Measurements from ENCODE around the gene VASH2.
"Not testable (repeated sequence)": the region's sequence is repeated elsewhere in the genome, so short reads cannot be mapped to it uniquely, and the experiment has no call there.

VASH2 gene

GRCh38 chr1:212950243-212951125 lies at the start of gene VASH2:
VASH2 (plus strand) TSS chr1:212950541; CDS start chr1:212951543, 1,002 bp downstream.
- DNase-seq (ENCODE audit: low read depth in 4 of 4, low spot score in 1 of 4): peak; percentile 7 to 67 (median 39)

- no peak for DNase-seq (ENCODE audit: low read depth in 4 of 4, low spot score in 1 of 4)
Observed at GRCh38 chr1:212901290-212901689, 49.1 kb upstream of the VASH2 start.

GRCh38 chr1:212902054-212902453 lies 48.3 kb upstream of the VASH2 start:
- no peak for DNase-seq (ENCODE audit: low read depth in 4 of 4, low spot score in 1 of 4)

DNA sequence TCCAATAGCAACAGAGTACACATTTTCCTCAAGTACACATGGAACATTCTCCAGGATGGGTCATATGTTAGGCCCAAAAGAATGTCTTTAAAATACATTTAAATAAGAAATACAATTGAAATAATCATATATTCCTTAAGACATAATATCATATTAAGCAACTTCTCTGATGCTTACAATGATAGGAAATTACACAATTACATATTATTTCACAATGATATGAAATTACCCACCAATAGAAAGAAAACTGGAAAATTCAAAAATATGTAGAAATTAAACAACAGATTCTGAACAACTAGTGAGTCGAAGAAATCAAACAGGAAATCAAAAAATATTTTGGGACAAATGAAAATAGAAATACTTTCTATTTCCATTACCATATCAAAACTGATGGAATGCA lies 46.7 kb upstream of the VASH2 start:
- no peak for DNase-seq (ENCODE audit: low read depth in 4 of 4, low spot score in 1 of 4)

DNA sequence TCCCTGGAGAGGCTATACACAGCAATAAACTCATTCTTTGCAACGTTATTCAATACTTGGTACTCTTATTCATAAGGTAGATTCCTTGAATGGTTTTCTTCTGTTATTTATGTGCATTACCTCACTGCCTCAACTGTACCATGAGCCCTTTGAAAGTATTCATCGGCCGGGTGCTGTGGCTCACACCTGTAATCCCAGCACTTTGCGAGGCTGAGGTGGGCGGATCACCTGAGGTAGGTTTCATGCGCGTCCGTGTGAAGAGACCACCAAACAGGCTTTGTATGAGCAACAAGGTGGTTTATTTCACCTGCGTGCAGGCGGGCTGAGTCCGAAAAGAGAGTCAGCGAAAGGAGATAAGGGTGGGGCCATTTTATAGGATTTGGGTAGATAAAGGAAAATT lies 42.3 kb upstream of the VASH2 start:
- not testable (repeated sequence) for DNase-seq (ENCODE audit: low read depth in 4 of 4, low spot score in 1 of 4)

- DNase-seq (ENCODE audit: low read depth in 4 of 4, low spot score in 1 of 4): no peak
Observed at GRCh38 chr1:212908971-212909370, 41.4 kb upstream of the VASH2 start.

DNA sequence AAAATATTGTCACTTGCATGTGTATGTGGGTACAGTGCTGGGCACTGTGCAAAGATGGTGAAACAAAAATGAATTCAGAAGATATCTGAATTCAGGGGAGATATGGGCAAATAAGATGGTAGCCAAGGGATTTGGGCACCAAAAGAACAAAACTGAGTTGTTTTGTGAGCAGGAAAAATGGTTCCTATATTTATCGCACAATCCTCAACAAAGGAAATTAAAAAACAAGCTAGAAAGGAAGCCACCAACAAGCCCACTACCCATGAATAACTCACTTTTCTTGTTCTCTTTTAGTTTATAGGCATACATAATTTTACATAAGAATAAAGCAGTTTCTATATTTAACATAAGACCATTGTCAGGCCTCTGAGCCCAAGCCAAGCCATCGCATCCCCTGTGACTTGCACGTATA lies 40.7 kb upstream of the VASH2 start:
- DNase-seq (ENCODE audit: low read depth in 4 of 4, low spot score in 1 of 4): no peak

DNA sequence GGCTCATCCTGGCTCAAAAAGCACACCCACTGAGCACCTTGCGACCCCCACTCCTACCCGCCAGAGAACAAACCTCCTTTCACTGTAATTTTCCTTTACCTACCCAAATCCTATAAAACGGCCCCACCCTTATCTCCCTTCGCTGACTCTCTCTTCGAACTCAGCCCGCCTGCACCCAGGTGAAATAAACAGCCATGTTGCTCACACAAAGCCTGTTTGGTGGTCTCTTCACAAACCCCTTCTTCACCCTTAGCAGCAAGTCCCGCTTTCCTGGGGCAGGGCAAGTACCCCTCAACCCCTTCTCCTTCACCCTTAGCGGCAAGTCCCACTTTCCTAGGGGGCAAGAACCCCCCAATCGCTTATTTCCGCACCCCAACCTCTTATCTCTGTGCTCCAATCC lies 40.1 kb upstream of the VASH2 start:
- DNase-seq (ENCODE audit: low read depth in 4 of 4, low spot score in 1 of 4): not testable (repeated sequence)

GRCh38 chr1:212913638-212914037 lies 36.7 kb upstream of the VASH2 start:
- not testable (repeated sequence) for DNase-seq (ENCODE audit: low read depth in 4 of 4, low spot score in 1 of 4)

DNA sequence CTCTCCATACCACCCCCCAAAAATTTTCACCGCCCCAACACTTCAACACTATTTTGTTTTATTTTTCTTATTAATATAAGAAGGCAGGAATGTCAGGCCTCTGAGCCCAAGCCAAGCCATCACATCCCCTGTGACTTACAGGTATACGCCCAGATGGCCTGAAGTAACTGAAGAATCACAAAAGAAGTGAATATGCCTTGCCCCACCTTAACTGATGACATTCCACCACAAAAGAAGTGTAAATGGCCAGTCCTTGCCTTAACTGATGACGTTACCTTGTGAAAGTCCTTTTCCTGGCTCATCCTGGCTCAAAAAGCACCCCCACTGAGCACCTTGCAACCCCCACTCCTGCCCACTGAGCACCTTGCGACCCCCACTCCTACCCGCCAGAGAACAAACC lies 36.2 kb upstream of the VASH2 start:
- not testable (repeated sequence) for DNase-seq (ENCODE audit: low read depth in 4 of 4, low spot score in 1 of 4)

DNA sequence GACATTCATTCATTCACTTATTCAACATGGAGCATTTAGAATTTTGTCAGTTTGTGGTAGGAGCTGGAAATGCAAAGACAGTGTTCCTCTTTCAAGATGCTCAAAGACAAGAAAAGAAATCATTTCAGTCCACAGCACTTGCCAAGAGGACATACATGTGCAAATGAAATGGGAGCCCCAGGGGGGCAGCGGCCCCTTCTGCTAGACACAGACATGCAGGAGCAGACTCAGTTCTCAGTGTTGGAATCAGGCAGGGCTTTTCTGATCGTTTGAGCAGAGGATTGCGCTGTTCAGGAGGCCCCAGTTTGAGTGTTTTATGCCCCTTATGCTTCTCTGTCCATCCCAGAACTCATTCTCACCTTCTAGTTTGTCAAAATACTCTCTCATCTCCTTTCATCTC lies 35.6 kb upstream of the VASH2 start:
- no peak for DNase-seq (ENCODE audit: low read depth in 4 of 4, low spot score in 1 of 4)

- DNase-seq (ENCODE audit: low read depth in 4 of 4, low spot score in 1 of 4): no peak
Observed at GRCh38 chr1:212915245-212916091, 34.9 kb upstream of the VASH2 start.

- DNase-seq (ENCODE audit: low read depth in 4 of 4, low spot score in 1 of 4): no peak
Observed at GRCh38 chr1:212916481-212917133, 33.7 kb upstream of the VASH2 start.

GRCh38 chr1:212917134-212917485 lies 33.2 kb upstream of the VASH2 start:
- DNase-seq (ENCODE audit: low read depth in 4 of 4, low spot score in 1 of 4): no peak

GRCh38 chr1:212917858-212918257 lies 32.5 kb upstream of the VASH2 start:
- DNase-seq (ENCODE audit: low read depth in 4 of 4, low spot score in 1 of 4): no peak

DNA sequence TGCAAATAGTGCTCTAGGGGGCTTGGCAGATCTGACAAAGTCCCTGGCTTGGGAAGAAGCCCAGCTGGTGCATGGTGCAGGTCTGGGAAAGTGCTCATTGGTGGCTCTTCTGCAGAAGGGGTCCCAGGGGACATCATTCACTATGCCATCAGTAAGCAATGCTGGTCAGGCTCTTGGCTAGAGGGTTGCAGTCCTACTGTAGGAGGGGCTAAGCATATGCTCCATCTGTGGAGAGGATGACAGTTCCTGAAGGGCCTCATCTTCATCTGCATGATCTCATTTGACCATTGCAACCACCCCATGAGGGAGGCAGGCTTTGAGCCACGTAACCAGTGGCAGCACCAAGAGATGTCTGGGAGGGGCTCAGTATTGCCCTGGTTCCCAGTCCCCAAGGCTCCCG lies 31.5 kb upstream of the VASH2 start:
- DNase-seq (ENCODE audit: low read depth in 4 of 4, low spot score in 1 of 4): no peak

- DNase-seq (ENCODE audit: low read depth in 4 of 4, low spot score in 1 of 4): no peak
Observed at GRCh38 chr1:212920246-212920645, 30.1 kb upstream of the VASH2 start.

- no peak for DNase-seq (ENCODE audit: low read depth in 4 of 4, low spot score in 1 of 4)
Observed at GRCh38 chr1:212920896-212921295, 29.4 kb upstream of the VASH2 start.

- DNase-seq (ENCODE audit: low read depth in 4 of 4, low spot score in 1 of 4): no peak
Observed at GRCh38 chr1:212922016-212922415, 28.3 kb upstream of the VASH2 start.

DNA sequence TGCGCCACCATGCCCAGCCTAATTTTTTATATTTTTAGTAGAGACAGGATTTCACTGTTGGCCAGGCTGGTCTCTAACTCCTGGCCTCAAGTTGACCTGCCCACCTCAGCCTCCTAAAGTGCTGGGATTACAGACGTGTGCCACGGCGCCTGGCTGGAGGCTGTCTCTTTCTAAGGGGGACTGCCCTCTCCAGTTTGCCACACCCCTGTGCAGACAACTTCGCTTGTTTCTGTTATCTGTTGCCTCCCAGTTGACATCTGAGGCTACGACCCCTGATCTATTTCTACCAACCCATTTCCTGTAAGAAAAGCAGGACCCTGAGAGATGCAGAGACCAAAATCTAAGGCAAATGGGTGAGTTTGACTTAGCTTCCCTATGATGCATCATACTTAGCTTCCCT lies 24.0 kb upstream of the VASH2 start:
- DNase-seq (ENCODE audit: low read depth in 4 of 4, low spot score in 1 of 4): no peak

Data from stimulated activated CD4-positive, alpha-beta T cell treated with anti-CD3 and anti-CD28 coated beads, Interleukin-1b, Interleukin-23, amount 100 ng/mL, for 24 hours (primary cell).